H1 (cell line): ENCODE measurements around the gene CCDC86. TPM values are rescaled to one million over a fixed set of nuclear protein-coding genes. Genes with fewer than 3 reads are reported as not detected.

Experiments
- SP4 ChIP-seq: IDR thresholded peaks from 2 replicates; pipeline ENCODE4 v1.6.1; 2012; ENCODE audit warnings: low read length, inconsistent platforms
- TAF7 ChIP-seq: optimal IDR thresholded peaks from 2 replicates; pipeline ENCODE3; 2011; ENCODE audit warnings: low read depth, mild to moderate bottlenecking, inconsistent platforms, low read length, moderate library complexity, borderline replicate concordance
- polyA plus RNA-seq, 7 experiments: library from polyadenylated mRNA; depleted of rRNA in 3 of 7; stranded (reverse) in 5 of 7; unstranded in 2 of 7; fragments of >200 nt in 5 of 7; fragments of 200-250 nt in 2 of 7; gene quantifications; 1 replicate in 5 of 7; 2 replicates in 1 of 7; 4 replicates in 1 of 7; pipeline versions ENCODE4 v1.2.1 to v1.2.3, GENCODE V29; 2011 to 2013; ENCODE audit warnings: missing spikeins in 2 of 7, mixed read lengths in 2 of 7
- total RNA-seq: library from RNA; stranded (reverse); fragmentation: NEBNext Ultra II Directional; extraction: Animal tissue kit (Norgen Biotek cat#: 25700); gene quantifications from 2 replicates; pipeline ENCODE4 v1.2.1, GENCODE V29; 2021

The CCDC86 gene
- total and polyA plus RNA-seq, 2 of the 8 experiments (the other 6 are each of a cell fraction or from before 2014, with no cell fraction given) = 37.7 to 76.4 TPM

- no peak for TF ChIP-seq SP4
- TF ChIP-seq TAF7 = no peak
Observed at GRCh38 chr11:60879104-60879503, 37.2 kb downstream of the CCDC86 start (continued).
